IPS-18c (cell line): ENCODE data around the gene CAPN1.

ENCODE experiments used
- H3K4me3 ChIP-seq: 2 replicates; pipeline ENCODE4 v1.7.0; 2013; ENCODE audit warnings: low read depth, mild to moderate bottlenecking, low read length, moderate library complexity; ENCODE audit not compliant: insufficient read depth
- H3K9me3 ChIP-seq: one replicate; pipeline ENCODE4 v1.6.1; 2013; ENCODE audit warnings: mild to moderate bottlenecking, low read length, moderate library complexity; ENCODE audit not compliant: control insufficient read depth, insufficient read depth

The CAPN1 gene

DNA sequence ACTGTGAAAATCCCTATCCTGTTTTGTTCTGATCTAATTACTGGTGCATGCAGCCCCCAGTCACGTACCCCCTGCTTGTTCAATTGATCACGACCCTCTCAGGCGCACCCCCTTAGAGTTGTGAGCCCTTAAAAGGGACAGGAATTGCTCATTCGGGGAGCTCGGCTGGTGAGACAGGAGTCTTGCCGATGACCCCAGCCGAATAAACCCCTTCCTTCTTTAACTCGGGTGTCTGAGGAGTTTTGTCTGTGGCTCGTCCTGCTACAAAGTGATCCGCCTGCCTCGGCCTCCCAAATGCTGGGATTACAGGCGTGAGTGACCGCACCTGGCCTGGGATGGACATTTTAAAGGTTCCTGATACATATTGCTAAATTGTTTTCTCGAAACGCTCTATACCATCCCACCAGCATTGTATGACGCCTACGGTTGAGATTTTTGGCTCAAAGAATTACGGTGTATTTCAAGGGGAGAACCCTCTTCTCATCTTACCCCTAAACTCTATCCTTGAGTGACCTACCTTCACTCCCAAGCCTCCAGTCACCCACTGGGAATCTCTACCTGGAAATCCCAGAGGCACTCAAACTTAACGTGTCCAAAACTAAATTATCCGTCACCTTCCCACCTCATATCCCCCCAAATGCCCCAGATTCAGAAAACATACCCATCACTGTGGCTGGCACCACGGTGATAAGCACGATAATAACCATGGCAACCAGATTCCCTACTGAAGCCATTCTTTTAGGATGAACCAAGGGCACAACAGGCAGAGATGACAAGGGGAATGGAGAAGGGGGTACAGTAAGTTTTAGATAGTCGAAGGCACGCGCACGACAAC lies 79.2 kb downstream of the CAPN1 start:
- Histone ChIP-seq H3K9me3 (no peaks in the 10 kb centered on the region), H3K4me3 (peak overlapping the region; percentile 52)
